ENCODE data around the gene ZNF473. TPM values are rescaled to one million over a fixed set of nuclear protein-coding genes. Genes with fewer than 3 reads are reported as not detected.

Gene ZNF473
- total RNA-seq, 1 experiment from 2014 or later: 10.0 TPM

DNA sequence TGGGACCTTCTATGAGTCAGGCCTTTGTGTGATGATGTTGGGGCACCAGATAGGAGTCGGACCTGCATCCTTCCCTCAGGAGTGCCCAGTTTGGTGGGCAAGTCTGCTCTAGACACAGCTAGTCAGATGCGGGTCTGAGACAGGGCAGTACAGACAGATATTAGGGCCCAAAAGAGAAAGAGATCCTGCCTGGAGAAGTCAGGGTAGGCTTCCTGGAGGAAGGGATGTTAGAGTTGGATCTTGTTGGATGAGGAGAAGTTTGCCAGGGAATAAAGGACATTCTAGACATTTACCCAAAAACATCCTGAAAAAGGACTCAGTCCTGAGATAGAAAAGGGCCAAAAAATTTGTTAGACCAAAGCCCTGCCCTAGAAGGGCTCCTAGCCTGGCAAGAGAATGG, 17.9 kb upstream of the ZNF473 start:
- TF ChIP-seq ZNF121 (CRISPR knock-in tag; IDR thresholded peaks at IDR 0.05) (no peak), CDX4 (CRISPR knock-in tag; IDR thresholded peaks at IDR 0.05; ENCODE audit: borderline replicate concordance) (no peak), ZNF317 (CRISPR knock-in tag; IDR thresholded peaks at IDR 0.05; ENCODE audit: borderline replicate concordance, low read depth) (no peak), NFATC4 (CRISPR knock-in tag; IDR thresholded peaks at IDR 0.05) (no peak), CTCF (IDR thresholded peaks at IDR 0.05) (no peak), NFYB (CRISPR knock-in tag; conservative IDR thresholded peaks at IDR 0.05; ENCODE audit: low read depth) (no peak), FOXP1 (CRISPR knock-in tag; IDR thresholded peaks at IDR 0.05; ENCODE audit: borderline replicate concordance) (no peak), GTF2I (CRISPR knock-in tag; conservative IDR thresholded peaks at IDR 0.05) (no peak), ZSCAN18 (CRISPR knock-in tag; IDR thresholded peaks at IDR 0.05) (no peak), PRRX2 (CRISPR knock-in tag; IDR thresholded peaks at IDR 0.05) (no peak), CREB1 (CRISPR knock-in tag; IDR thresholded peaks at IDR 0.05) (no peak)
- TF ChIP-seq, protein P1, sequence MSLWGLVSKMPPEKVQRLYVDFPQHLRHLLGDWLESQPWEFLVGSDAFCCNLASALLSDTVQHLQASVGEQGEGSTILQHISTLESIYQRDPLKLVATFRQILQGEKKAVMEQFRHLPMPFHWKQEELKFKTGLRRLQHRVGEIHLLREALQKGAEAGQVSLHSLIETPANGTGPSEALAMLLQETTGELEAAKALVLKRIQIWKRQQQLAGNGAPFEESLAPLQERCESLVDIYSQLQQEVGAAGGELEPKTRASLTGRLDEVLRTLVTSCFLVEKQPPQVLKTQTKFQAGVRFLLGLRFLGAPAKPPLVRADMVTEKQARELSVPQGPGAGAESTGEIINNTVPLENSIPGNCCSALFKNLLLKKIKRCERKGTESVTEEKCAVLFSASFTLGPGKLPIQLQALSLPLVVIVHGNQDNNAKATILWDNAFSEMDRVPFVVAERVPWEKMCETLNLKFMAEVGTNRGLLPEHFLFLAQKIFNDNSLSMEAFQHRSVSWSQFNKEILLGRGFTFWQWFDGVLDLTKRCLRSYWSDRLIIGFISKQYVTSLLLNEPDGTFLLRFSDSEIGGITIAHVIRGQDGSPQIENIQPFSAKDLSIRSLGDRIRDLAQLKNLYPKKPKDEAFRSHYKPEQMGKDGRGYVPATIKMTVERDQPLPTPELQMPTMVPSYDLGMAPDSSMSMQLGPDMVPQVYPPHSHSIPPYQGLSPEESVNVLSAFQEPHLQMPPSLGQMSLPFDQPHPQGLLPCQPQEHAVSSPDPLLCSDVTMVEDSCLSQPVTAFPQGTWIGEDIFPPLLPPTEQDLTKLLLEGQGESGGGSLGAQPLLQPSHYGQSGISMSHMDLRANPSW (CRISPR knock-in tag; conservative IDR thresholded peaks at IDR 0.05; ENCODE audit: low read depth): no peak
- TF ChIP-seq, protein P2, sequence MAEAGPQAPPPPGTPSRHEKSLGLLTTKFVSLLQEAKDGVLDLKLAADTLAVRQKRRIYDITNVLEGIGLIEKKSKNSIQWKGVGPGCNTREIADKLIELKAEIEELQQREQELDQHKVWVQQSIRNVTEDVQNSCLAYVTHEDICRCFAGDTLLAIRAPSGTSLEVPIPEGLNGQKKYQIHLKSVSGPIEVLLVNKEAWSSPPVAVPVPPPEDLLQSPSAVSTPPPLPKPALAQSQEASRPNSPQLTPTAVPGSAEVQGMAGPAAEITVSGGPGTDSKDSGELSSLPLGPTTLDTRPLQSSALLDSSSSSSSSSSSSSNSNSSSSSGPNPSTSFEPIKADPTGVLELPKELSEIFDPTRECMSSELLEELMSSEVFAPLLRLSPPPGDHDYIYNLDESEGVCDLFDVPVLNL (CRISPR knock-in tag; IDR thresholded peaks at IDR 0.05; ENCODE audit: borderline replicate concordance, low read depth): no peak
- TF ChIP-seq, protein P3, sequence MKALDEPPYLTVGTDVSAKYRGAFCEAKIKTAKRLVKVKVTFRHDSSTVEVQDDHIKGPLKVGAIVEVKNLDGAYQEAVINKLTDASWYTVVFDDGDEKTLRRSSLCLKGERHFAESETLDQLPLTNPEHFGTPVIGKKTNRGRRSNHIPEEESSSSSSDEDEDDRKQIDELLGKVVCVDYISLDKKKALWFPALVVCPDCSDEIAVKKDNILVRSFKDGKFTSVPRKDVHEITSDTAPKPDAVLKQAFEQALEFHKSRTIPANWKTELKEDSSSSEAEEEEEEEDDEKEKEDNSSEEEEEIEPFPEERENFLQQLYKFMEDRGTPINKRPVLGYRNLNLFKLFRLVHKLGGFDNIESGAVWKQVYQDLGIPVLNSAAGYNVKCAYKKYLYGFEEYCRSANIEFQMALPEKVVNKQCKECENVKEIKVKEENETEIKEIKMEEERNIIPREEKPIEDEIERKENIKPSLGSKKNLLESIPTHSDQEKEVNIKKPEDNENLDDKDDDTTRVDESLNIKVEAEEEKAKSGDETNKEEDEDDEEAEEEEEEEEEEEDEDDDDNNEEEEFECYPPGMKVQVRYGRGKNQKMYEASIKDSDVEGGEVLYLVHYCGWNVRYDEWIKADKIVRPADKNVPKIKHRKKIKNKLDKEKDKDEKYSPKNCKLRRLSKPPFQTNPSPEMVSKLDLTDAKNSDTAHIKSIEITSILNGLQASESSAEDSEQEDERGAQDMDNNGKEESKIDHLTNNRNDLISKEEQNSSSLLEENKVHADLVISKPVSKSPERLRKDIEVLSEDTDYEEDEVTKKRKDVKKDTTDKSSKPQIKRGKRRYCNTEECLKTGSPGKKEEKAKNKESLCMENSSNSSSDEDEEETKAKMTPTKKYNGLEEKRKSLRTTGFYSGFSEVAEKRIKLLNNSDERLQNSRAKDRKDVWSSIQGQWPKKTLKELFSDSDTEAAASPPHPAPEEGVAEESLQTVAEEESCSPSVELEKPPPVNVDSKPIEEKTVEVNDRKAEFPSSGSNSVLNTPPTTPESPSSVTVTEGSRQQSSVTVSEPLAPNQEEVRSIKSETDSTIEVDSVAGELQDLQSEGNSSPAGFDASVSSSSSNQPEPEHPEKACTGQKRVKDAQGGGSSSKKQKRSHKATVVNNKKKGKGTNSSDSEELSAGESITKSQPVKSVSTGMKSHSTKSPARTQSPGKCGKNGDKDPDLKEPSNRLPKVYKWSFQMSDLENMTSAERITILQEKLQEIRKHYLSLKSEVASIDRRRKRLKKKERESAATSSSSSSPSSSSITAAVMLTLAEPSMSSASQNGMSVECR (CRISPR knock-in tag; IDR thresholded peaks at IDR 0.05; ENCODE audit: borderline replicate concordance): no peak
- TF ChIP-seq, protein P4, sequence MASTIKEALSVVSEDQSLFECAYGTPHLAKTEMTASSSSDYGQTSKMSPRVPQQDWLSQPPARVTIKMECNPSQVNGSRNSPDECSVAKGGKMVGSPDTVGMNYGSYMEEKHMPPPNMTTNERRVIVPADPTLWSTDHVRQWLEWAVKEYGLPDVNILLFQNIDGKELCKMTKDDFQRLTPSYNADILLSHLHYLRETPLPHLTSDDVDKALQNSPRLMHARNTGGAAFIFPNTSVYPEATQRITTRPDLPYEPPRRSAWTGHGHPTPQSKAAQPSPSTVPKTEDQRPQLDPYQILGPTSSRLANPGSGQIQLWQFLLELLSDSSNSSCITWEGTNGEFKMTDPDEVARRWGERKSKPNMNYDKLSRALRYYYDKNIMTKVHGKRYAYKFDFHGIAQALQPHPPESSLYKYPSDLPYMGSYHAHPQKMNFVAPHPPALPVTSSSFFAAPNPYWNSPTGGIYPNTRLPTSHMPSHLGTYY (CRISPR knock-in tag; IDR thresholded peaks at IDR 0.05): no peak
- POLR2A ChIA-PET: no interaction called here
- ATAC-seq (no peak), DNase-seq (ENCODE audit: low spot score) (no peak)
- Mint-ChIP-seq H3K36me3 (peaks cover 10% of the 10 kb centered on the region), H3K9me3 (no peaks in the 10 kb centered on the region), H3K4me1 (no peaks in the 10 kb centered on the region), H3K27ac (no peak overlapping the region), H3K27me3 (ENCODE audit: low read depth) (no peaks in the 10 kb centered on the region), H3K4me3 (no peak overlapping the region)
- CTCF ChIA-PET: interaction anchor here (1.0 to 1.2 kb wide), 8 partner anchors 8 to 222 kb away, joined by 3 to 9 read pairs (median 6); no protein-coding TSS in a partner anchor

All from WTC11 (cell line).